HepG2 (cell line): ENCODE measurements around the gene ZNF444. TPM values are rescaled to one million over a fixed set of nuclear protein-coding genes. Genes with fewer than 3 reads are reported as not detected.

Experiments
- CHD2 ChIP-seq: IDR thresholded peaks from 2 replicates; pipeline ENCODE4 v1.6.1; 2011; ENCODE audit warnings: low read depth, low read length, improper control_type of control experiment
- IRX3 ChIP-seq: sonication (generic); formaldehyde crosslinking; IDR thresholded peaks from 2 replicates; pipeline ENCODE4 v1.8.1; 2023; ENCODE audit warnings: mild to moderate bottlenecking, low read depth, missing genetic modification reagents, borderline replicate concordance
- MBNL3 ChIP-seq: fragments of 250-450 bp; sonication (Bioruptor Pico); conservative IDR thresholded peaks from 2 replicates; pipeline ENCODE4 v1.8.0; 2022; ENCODE audit warnings: mild to moderate bottlenecking, inconsistent platforms
- NCOR1 ChIP-seq: fragments of 200-600 bp; sonication (generic); IDR thresholded peaks from 2 replicates; pipeline ENCODE4 v1.7.0; 2017; ENCODE audit warnings: antibody characterized with exemption, low read length, borderline replicate concordance
- ONECUT2 ChIP-seq: sonication (generic); formaldehyde crosslinking; IDR thresholded peaks from 2 replicates; pipeline ENCODE4 v1.4.0; 2020; ENCODE audit warnings: missing genetic modification reagents
- PPARG ChIP-seq: conservative IDR thresholded peaks from 2 replicates; pipeline ENCODE4 v1.6.1; 2016; ENCODE audit warnings: missing biosample characterization, missing genetic modification reagents
- RORA ChIP-seq: sonication (generic); formaldehyde crosslinking; IDR thresholded peaks from 2 replicates; pipeline ENCODE4 v1.5.0; 2020; ENCODE audit warnings: mild to moderate bottlenecking, missing genetic modification reagents, moderate library complexity
- SNAPC2 ChIP-seq: sonication (generic); formaldehyde crosslinking; IDR thresholded peaks from 2 replicates; pipeline ENCODE4 v1.8.1; 2022; ENCODE audit warnings: mild to moderate bottlenecking, missing genetic modification reagents
- SPEN ChIP-seq: sonication (generic); formaldehyde crosslinking; IDR thresholded peaks from 2 replicates; pipeline ENCODE4 v1.5.1; 2020; ENCODE audit warnings: low read depth, mild to moderate bottlenecking, missing genetic modification reagents
- TSC22D2 ChIP-seq: sonication (generic); formaldehyde crosslinking; IDR thresholded peaks from 2 replicates; pipeline ENCODE4 v1.5.1; 2020; ENCODE audit warnings: missing genetic modification reagents, mild to moderate bottlenecking, borderline replicate concordance
- ZMYM3 ChIP-seq: sonication (generic); formaldehyde crosslinking; IDR thresholded peaks from 2 replicates; pipeline ENCODE4 v1.5.1; 2020; ENCODE audit warnings: mild to moderate bottlenecking, missing genetic modification reagents
- ZNF136 ChIP-seq: sonication (generic); formaldehyde crosslinking; IDR thresholded peaks from 2 replicates; pipeline ENCODE4 v1.8.1; 2022; ENCODE audit warnings: low read depth, mild to moderate bottlenecking, moderate library complexity, missing genetic modification reagents
- ZNF354B ChIP-seq: sonication (generic); formaldehyde crosslinking; IDR thresholded peaks from 2 replicates; pipeline ENCODE4 v1.8.0; 2022; ENCODE audit warnings: mild to moderate bottlenecking, missing genetic modification reagents
- ZNF382 ChIP-seq: sonication (generic); formaldehyde crosslinking; IDR thresholded peaks from 2 replicates; pipeline ENCODE4 v1.5.0; 2020; ENCODE audit warnings: missing genetic modification reagents, mild to moderate bottlenecking, borderline replicate concordance
- ZNF605 ChIP-seq: sonication (generic); formaldehyde crosslinking; IDR thresholded peaks from 2 replicates; pipeline ENCODE4 v1.8.0; 2022; ENCODE audit warnings: mild to moderate bottlenecking, missing genetic modification reagents
- ZNF619 ChIP-seq: sonication (generic); formaldehyde crosslinking; IDR thresholded peaks from 2 replicates; pipeline ENCODE4 v1.4.0; 2020; ENCODE audit warnings: mild to moderate bottlenecking, missing genetic modification reagents
- ZNF713 ChIP-seq: sonication (generic); formaldehyde crosslinking; IDR thresholded peaks from 2 replicates; pipeline ENCODE4 v1.4.0; 2020; ENCODE audit warnings: mild to moderate bottlenecking, missing genetic modification reagents
- ZNF749 ChIP-seq: sonication (generic); formaldehyde crosslinking; IDR thresholded peaks from 2 replicates; pipeline ENCODE4 v1.8.0; 2022; ENCODE audit warnings: mild to moderate bottlenecking, missing genetic modification reagents, moderate library complexity, borderline replicate concordance
- ZNF839 ChIP-seq: sonication (generic); formaldehyde crosslinking; IDR thresholded peaks from 2 replicates; pipeline ENCODE4 v1.4.0; 2020; ENCODE audit warnings: missing genetic modification reagents, mild to moderate bottlenecking, borderline replicate concordance
- polyA plus RNA-seq, 8 experiments: library from polyadenylated mRNA; depleted of rRNA in 3 of 8; stranded (reverse) in 7 of 8; unstranded in 1 of 8; fragments of >200 nt; fragmentation: Illumina TruSeq in 4 of 8; extraction: Trizol in 4 of 8; gene quantifications; 2 replicates each; pipeline versions ENCODE4 v1.2.1 to v1.2.3, GENCODE V29; 2011 to 2016; ENCODE audit warnings: low read depth in 4 of 8, missing spikeins in 1 of 8, mixed read lengths in 1 of 8; ENCODE audit not compliant: insufficient read depth in 1 of 8
- total RNA-seq, 5 experiments: library from RNA; depleted of rRNA; stranded (reverse); fragments of >200 nt; fragmentation: Illumina TruSeq; extraction: Trizol; gene quantifications; 2 replicates each; pipeline ENCODE4 v1.2.3, GENCODE V29; 2016; ENCODE audit warnings: low read depth in 1 of 5
- TF ChIP-seq, protein P1 (sequence below): sonication (generic); formaldehyde crosslinking; IDR thresholded peaks from 2 replicates; pipeline ENCODE4 v1.8.1; 2023; ENCODE audit warnings: mild to moderate bottlenecking, missing genetic modification reagents
- TF ChIP-seq, protein P2 (sequence below): sonication (generic); formaldehyde crosslinking; IDR thresholded peaks from 2 replicates; pipeline ENCODE4 v1.8.1; 2023; ENCODE audit warnings: mild to moderate bottlenecking, missing genetic modification reagents, borderline replicate concordance
- TF ChIP-seq, protein P3 (sequence below): sonication (generic); formaldehyde crosslinking; IDR thresholded peaks from 2 replicates; pipeline ENCODE4 v1.4.0; 2020; ENCODE audit warnings: missing genetic modification reagents
- TF ChIP-seq, protein P4 (sequence below): sonication (generic); formaldehyde crosslinking; IDR thresholded peaks from 2 replicates; pipeline ENCODE4 v1.9.0; 2022; ENCODE audit warnings: missing genetic modification reagents, mild to moderate bottlenecking, borderline replicate concordance
- TF ChIP-seq, protein P5 (sequence below): sonication (generic); formaldehyde crosslinking; IDR thresholded peaks from 2 replicates; pipeline ENCODE4 v1.5.0; 2020; ENCODE audit warnings: mild to moderate bottlenecking, missing genetic modification reagents

Gene ZNF444
- total and polyA plus RNA-seq, 2 of the 13 experiments (the other 11 are each of a cell fraction or from before 2014, with no cell fraction given): 27.4 to 30.3 TPM

DNA sequence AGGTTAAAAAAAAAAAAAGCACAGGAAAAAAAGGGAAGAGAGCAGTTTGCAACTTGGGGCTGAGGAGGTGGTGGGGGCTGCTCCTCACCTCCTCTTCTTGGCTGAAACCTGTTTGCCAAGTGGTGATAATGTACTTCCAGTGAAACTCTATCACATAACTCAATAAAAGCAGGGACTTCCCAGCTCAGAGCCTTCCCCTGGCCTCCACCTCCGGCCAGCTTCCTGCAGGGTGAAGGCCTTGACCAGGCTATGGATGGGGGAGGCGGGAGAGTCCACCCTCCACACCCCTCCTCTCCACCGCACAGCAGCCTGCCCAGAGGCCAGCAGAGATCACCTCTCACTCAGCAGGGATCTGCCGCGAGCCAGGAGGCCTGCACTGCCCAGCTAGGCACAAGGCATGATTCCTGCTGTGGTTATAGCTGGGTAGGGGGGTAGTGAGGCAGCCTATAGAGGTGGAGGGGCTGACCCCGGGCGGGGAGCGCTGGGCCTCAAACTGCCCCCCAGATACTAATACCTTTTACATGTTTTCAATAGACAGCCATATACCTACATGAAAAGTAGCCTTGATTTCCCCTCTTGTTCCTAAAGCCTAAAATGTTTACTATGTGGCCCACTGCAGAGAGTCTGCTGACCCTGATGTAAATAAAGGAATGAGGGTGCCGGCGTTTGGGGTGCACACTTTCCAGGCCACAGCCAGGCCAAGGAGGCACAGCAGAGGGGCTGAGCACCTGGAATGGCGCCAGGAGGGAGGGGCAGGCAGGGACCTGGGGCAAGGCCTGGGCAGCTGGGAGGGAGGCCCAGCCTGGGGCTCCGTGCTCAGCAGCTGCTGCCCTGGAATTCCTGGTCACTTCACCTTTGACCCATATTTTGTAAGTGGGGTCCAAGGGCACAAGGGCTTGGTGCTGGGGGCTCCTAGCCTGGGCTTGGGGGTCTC lies 30.3 kb upstream of the ZNF444 start (continued):
- peak; percentile 94 for TF ChIP-seq PPARG (CRISPR knock-in tag)
- TF ChIP-seq SNAPC2 (CRISPR knock-in tag): no peak
- peak; percentile 57; the same call in 1 of the 2 replicates for TF ChIP-seq SPEN (CRISPR knock-in tag)
- no peak for TF ChIP-seq ZNF839 (CRISPR knock-in tag)
- no peak for TF ChIP-seq TSC22D2
- 0 out of 2 replicates have a peak, but pooled peaks have one; percentile 18 for TF ChIP-seq CHD2
- TF ChIP-seq ZNF354B (CRISPR knock-in tag): no peak
- TF ChIP-seq, protein P1, sequence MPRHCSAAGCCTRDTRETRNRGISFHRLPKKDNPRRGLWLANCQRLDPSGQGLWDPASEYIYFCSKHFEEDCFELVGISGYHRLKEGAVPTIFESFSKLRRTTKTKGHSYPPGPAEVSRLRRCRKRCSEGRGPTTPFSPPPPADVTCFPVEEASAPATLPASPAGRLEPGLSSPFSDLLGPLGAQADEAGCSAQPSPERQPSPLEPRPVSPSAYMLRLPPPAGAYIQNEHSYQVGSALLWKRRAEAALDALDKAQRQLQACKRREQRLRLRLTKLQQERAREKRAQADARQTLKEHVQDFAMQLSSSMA (CRISPR knock-in tag): 0 out of 2 replicates have a peak, but pooled peaks have one; percentile 53
- no peak for TF ChIP-seq ONECUT2 (CRISPR knock-in tag)
- TF ChIP-seq, protein P2, sequence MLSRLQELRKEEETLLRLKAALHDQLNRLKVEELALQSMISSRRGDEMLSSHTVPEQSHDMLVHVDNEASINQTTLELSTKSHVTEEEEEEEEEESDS (CRISPR knock-in tag): no peak
- no peak for TF ChIP-seq ZNF713
- TF ChIP-seq RORA: no peak
- TF ChIP-seq, protein P3, sequence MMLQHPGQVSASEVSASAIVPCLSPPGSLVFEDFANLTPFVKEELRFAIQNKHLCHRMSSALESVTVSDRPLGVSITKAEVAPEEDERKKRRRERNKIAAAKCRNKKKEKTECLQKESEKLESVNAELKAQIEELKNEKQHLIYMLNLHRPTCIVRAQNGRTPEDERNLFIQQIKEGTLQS (CRISPR knock-in tag): no peak
- no peak for TF ChIP-seq MBNL3 (CRISPR knock-in tag)
- TF ChIP-seq ZNF136: no peak
- TF ChIP-seq, protein P4, sequence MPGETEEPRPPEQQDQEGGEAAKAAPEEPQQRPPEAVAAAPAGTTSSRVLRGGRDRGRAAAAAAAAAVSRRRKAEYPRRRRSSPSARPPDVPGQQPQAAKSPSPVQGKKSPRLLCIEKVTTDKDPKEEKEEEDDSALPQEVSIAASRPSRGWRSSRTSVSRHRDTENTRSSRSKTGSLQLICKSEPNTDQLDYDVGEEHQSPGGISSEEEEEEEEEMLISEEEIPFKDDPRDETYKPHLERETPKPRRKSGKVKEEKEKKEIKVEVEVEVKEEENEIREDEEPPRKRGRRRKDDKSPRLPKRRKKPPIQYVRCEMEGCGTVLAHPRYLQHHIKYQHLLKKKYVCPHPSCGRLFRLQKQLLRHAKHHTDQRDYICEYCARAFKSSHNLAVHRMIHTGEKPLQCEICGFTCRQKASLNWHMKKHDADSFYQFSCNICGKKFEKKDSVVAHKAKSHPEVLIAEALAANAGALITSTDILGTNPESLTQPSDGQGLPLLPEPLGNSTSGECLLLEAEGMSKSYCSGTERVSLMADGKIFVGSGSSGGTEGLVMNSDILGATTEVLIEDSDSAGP (CRISPR knock-in tag): peak; percentile 53; the same call in 1 of the 2 replicates
- TF ChIP-seq IRX3 (CRISPR knock-in tag): no peak
- TF ChIP-seq, protein P5, sequence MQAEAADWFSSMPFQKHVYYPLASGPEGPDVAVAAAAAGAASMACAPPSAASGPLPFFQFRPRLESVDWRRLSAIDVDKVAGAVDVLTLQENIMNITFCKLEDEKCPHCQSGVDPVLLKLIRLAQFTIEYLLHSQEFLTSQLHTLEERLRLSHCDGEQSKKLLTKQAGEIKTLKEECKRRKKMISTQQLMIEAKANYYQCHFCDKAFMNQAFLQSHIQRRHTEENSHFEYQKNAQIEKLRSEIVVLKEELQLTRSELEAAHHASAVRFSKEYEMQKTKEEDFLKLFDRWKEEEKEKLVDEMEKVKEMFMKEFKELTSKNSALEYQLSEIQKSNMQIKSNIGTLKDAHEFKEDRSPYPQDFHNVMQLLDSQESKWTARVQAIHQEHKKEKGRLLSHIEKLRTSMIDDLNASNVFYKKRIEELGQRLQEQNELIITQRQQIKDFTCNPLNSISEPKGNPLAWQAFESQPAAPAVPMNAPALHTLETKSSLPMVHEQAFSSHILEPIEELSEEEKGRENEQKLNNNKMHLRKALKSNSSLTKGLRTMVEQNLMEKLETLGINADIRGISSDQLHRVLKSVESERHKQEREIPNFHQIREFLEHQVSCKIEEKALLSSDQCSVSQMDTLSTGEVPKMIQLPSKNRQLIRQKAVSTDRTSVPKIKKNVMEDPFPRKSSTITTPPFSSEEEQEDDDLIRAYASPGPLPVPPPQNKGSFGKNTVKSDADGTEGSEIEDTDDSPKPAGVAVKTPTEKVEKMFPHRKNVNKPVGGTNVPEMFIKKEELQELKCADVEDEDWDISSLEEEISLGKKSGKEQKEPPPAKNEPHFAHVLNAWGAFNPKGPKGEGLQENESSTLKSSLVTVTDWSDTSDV (CRISPR knock-in tag): no peak
- TF ChIP-seq NCOR1: peak; percentile 37; the same call in 1 of the 2 replicates
- no peak for TF ChIP-seq ZNF382 (CRISPR knock-in tag)
- TF ChIP-seq ZNF605: peak; percentile 52
- TF ChIP-seq ZNF749: no peak
- TF ChIP-seq ZMYM3 (CRISPR knock-in tag): no peak
- no peak for TF ChIP-seq ZNF619 (CRISPR knock-in tag)
